Transverse colon (tissue), 4 donors: ENCODE results near the gene GRM4. TPM values are rescaled to one million over a fixed set of nuclear protein-coding genes. Genes with fewer than 3 reads are reported as not detected.

Experiments
- DNase-seq: peaks from one replicate; pipeline ENCODE4 v3.0.0-alpha.2; 2019
- H3K27ac ChIP-seq, 4 donors: fragments of 200-600 bp; sonication (generic); 2 replicates each; pipeline ENCODE4 v1.5.1; 2016 to 2018; ENCODE audit warnings: inconsistent platforms in 4 of 4
- H3K27me3 ChIP-seq: fragments of 200-600 bp; sonication (generic); 2 replicates; pipeline ENCODE4 v1.5.1; 2017; ENCODE audit warnings: inconsistent platforms
- H3K36me3 ChIP-seq, 4 donors: fragments of 200-600 bp; sonication (generic); 2 replicates each; pipeline ENCODE4 v1.5.1; 2017 to 2019; ENCODE audit warnings: inconsistent platforms in 4 of 4
- H3K4me1 ChIP-seq, 4 donors: fragments of 200-600 bp; sonication (generic); 2 replicates each; pipeline ENCODE4 v1.5.1; 2017 to 2020; ENCODE audit warnings: inconsistent platforms in 4 of 4
- H3K4me3 ChIP-seq, 4 donors: fragments of 200-600 bp; sonication (generic); 1 replicate in 1 of 4; 2 replicates in 3 of 4; pipeline versions ENCODE4 v1.5.1 to v1.6.1; 2017 to 2019; ENCODE audit warnings: inconsistent platforms in 4 of 4
- H3K9me3 ChIP-seq, 2 donors: fragments of 200-600 bp; sonication (generic); 2 replicates each; pipeline ENCODE4 v1.5.1; 2017 to 2019; ENCODE audit warnings: inconsistent platforms in 2 of 2
- EP300 ChIP-seq: sonication (generic); formaldehyde crosslinking; IDR thresholded peaks from one replicate; pipeline ENCODE4 v1.6.1; 2017; ENCODE audit warnings: antibody characterized with exemption, low read depth
- POLR2A ChIP-seq: fragments of 450-650 bp; IDR thresholded peaks from one replicate; pipeline ENCODE4 v1.6.1; 2016; ENCODE audit warnings: antibody characterized with exemption, mild to moderate bottlenecking, moderate library complexity
- POLR2AphosphoS5 ChIP-seq, 3 donors: sonication (generic); formaldehyde crosslinking; IDR thresholded peaks; one replicate each; pipeline ENCODE4 v1.6.1; 2016; ENCODE audit warnings: antibody characterized with exemption in 3 of 3
- WGBS, 2 donors: methylation state at CpG; one replicate each; pipeline ENCODE4 v1.1.5; 2018; ENCODE audit warnings: low coverage in 1 of 2; 5-methylcytosine and 5-hydroxymethylcytosine counted together
- in situ Hi-C, 4 donors: fragments of 200-750 bp; cut with MboI; loops; one replicate each; pipeline versions ENCODE4 v1.15.0 to v1.15.1; 2017; ENCODE audit warnings: low sequenced_read_pairs in 3 of 4, low pct_ligation_motif_present in 1 of 4, low pct_unique_long_range_greater_than_20kb in 1 of 4
- intact Hi-C: fragments of 100-400 bp; cut with DNase I; formaldehyde crosslinking; loops from one replicate; pipeline ENCODE4 v1.15.1; 2023; ENCODE audit warnings: low total_unique reads
- total RNA-seq, 4 donors: library from RNA; depleted of rRNA; stranded (reverse); fragments of >200 nt; gene quantifications; one replicate each; pipeline ENCODE4 v1.1.0, GENCODE V29; 2016
- TF ChIP-seq, protein P1 (sequence below), 5 experiments: fragments of 200-600 bp in 3 of 5; fragments of 450-650 bp in 2 of 5; sonication (generic) in 3 of 5; IDR thresholded peaks; 1 replicate in 2 of 5; 2 replicates in 3 of 5; pipeline ENCODE4 v1.5.1; 2016 to 2017; ENCODE audit warnings: antibody characterized with exemption in 5 of 5, inconsistent platforms in 3 of 5, mild to moderate bottlenecking in 2 of 5, moderate library complexity in 1 of 5

The GRM4 gene
- total RNA-seq, 4 donors from 2014 or later = not detected

DNA sequence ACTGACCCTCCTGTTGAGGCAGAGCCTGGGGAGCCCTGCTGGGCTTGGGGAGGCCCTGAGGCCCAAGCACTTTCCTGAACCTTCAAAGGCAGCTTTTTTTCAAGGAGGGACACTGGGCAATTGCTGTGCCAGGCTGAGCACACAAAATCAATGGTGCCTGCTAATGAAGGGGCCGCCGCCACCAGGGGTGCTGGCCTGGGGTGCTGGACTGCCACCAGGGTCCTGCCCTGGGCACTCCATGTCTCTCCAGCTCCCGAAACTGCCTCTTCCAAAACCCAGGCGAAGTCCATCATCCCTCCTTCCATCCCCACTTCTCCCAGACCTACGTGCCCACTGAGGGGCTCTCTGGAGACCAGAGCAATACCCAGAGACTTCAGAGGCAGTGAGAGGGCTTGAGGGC, 145.6 kb downstream of the GRM4 start:
- TF ChIP-seq POLR2A = no peak
- TF ChIP-seq, protein P1, sequence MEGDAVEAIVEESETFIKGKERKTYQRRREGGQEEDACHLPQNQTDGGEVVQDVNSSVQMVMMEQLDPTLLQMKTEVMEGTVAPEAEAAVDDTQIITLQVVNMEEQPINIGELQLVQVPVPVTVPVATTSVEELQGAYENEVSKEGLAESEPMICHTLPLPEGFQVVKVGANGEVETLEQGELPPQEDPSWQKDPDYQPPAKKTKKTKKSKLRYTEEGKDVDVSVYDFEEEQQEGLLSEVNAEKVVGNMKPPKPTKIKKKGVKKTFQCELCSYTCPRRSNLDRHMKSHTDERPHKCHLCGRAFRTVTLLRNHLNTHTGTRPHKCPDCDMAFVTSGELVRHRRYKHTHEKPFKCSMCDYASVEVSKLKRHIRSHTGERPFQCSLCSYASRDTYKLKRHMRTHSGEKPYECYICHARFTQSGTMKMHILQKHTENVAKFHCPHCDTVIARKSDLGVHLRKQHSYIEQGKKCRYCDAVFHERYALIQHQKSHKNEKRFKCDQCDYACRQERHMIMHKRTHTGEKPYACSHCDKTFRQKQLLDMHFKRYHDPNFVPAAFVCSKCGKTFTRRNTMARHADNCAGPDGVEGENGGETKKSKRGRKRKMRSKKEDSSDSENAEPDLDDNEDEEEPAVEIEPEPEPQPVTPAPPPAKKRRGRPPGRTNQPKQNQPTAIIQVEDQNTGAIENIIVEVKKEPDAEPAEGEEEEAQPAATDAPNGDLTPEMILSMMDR (IDR thresholded peaks at IDR 0.05) = no peak
- TF ChIP-seq EP300 = no peak
- no peak for TF ChIP-seq POLR2AphosphoS5 (IDR thresholded peaks at IDR 0.05)
- peaks cover 0 to 12% (median 5%) of the 10 kb centered on the region in 4 donors for H3K4me1 ChIP-seq
- no peaks in the 10 kb centered on the region for H3K36me3 ChIP-seq
- no peak for DNase-seq
- 84% methylated on average over 5 of the region's 5 CpGs; no CpG with 5 or more reads in 1 of the 2 donors for WGBS, 2 donors
- H3K4me3 ChIP-seq = no peak overlapping the region
- peaks cover 0 to 5% of the 10 kb centered on the region in 2 donors for H3K9me3 ChIP-seq
- H3K27me3 ChIP-seq = no peaks in the 10 kb centered on the region
- intact Hi-C loops (no loop called here), in situ Hi-C loops (no loop called here)
- H3K27ac ChIP-seq = no peak overlapping the region

DNA sequence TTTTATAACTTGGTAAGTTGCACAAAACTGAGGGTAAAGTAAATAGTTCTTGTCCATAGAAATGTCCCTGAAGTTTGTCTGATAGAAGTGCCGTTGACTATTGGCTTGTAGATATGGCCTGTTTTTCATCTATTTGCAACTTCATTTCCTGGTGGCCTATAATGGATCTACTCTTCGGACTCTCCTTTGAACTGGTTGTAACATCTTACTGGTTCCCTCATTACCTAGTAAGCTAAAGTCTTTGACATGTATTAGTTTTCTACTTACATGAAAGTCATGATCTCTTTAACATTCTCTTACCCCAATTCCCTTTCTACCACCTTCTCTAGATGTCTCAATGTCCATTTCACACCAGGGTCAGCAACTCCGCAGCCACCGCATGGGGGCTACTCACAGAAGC, 146.3 kb downstream of the GRM4 start:
- Histone ChIP-seq H3K27me3 (no peaks in the 10 kb centered on the region), H3K27ac (no peak overlapping the region), H3K36me3 (no peaks in the 10 kb centered on the region), H3K4me1 (peaks cover 0 to 13% (median 11%) of the 10 kb centered on the region in 4 donors), H3K4me3 (no peak overlapping the region), H3K9me3 (peaks cover 0 to 5% of the 10 kb centered on the region in 2 donors)
- no peak for DNase-seq
- in situ Hi-C loops = no loop called here
- WGBS, 2 donors = 81 to 90% methylated on average over 3 to 4 of the region's 4 CpGs
- intact Hi-C loops = no loop called here
- TF ChIP-seq, protein P1 (IDR thresholded peaks at IDR 0.05) = no peak
- TF ChIP-seq EP300 = no peak
- TF ChIP-seq POLR2A = no peak
- no peak for TF ChIP-seq POLR2AphosphoS5 (IDR thresholded peaks at IDR 0.05)

DNA sequence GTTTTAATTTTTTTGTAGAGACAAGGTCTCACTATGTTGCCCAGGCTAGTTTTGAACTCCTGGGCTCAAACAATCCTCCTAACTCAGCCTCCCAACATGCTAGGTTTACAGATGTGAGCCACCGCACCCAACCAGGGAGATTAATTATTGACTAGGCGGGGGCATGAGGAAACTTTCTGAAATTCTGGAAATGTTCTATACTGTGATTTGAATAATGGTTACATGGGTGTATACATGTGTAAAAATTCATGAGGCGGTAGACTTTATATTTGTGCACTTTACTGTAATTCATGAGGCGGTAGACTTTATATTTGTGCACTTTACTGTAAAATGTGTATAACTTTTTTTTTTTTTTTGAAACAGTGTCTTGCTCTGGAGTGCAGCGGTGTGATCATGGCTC, 147.2 kb downstream of the GRM4 start:
- no peaks in the 10 kb centered on the region for H3K27me3 ChIP-seq
- peaks cover 0 to 5% of the 10 kb centered on the region in 2 donors for H3K9me3 ChIP-seq
- in situ Hi-C loops (no loop called here), intact Hi-C loops (no loop called here)
- no peaks in the 10 kb centered on the region for H3K36me3 ChIP-seq
- 89 to 90% methylated on average over 5 of the region's 5 CpGs for WGBS, 2 donors
- DNase-seq = no peak
- H3K4me1 ChIP-seq = peaks cover 0 to 14% (median 10%) of the 10 kb centered on the region in 4 donors
- TF ChIP-seq, protein P1 (IDR thresholded peaks at IDR 0.05) = no peak
- TF ChIP-seq POLR2A (no peak), POLR2AphosphoS5 (IDR thresholded peaks at IDR 0.05) (no peak), EP300 (no peak)
- H3K27ac ChIP-seq = no peak overlapping the region
- no peak overlapping the region for H3K4me3 ChIP-seq

DNA sequence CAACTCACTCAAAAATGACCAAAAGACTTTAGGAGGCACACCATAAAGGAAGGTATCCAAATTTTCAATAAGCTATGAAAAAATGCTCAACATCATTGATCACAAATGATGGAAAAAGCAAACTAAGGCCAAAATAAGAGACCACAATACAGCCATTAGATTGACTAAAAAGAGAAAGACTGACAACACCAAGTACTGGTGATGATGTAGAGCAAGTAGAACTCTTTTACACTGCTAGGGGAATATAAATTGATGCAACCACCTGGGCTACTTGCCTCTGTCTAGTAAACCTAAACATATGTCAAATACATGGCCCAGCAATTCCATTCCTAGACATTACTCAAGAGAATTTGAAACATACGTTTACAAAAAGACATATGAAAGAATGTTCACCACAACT, 148.6 kb downstream of the GRM4 start:
- in situ Hi-C loops (no loop called here), intact Hi-C loops (no loop called here)
- Histone ChIP-seq H3K9me3 (peaks cover 0 to 5% of the 10 kb centered on the region in 2 donors), H3K36me3 (no peaks in the 10 kb centered on the region), H3K27me3 (no peaks in the 10 kb centered on the region), H3K27ac (no peak overlapping the region), H3K4me3 (no peak overlapping the region), H3K4me1 (peaks cover 0 to 14% (median 10%) of the 10 kb centered on the region in 4 donors)
- no peak for DNase-seq
- WGBS, 2 donors = 83% methylated on average over 1 of the region's 1 CpG; no CpG with 5 or more reads in 1 of the 2 donors
- TF ChIP-seq POLR2AphosphoS5 (IDR thresholded peaks at IDR 0.05) (no peak), POLR2A (no peak), EP300 (no peak)
- TF ChIP-seq, protein P1 (IDR thresholded peaks at IDR 0.05) = no peak
